Liver (tissue), 1 donor: ENCODE measurements around the gene KCNQ5.

ENCODE experiments used
- TAF1 ChIP-seq: conservative IDR thresholded peaks from 2 replicates; pipeline ENCODE4 v1.6.1; 2016; ENCODE audit warnings: antibody characterized with exemption, mild to moderate bottlenecking
- TF ChIP-seq, protein P1 (sequence below): IDR thresholded peaks from 2 replicates; pipeline ENCODE4 v1.6.1; 2016; ENCODE audit warnings: antibody characterized with exemption
- donor health status: healthy.

DNA sequence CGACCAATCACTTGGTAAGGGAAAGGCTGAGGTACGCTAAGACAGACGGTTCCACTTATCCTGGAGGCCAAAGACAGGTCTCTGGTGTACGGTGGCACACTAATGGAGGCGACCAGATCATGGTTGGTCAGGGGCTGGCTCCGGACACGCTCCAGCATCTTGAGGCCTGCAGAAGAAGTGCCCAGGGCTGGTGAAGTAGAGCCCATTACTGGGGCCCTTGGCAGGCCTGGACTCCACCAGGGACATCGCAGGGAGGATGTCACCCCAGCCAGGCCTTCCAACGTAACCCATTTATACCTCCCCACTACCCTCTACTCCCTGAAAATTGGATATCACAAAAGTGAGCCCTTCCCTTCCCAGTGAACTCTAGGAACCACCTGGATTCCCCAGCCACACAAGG lies 587.3 kb downstream of the KCNQ5 start:
- no peak for TF ChIP-seq TAF1
- TF ChIP-seq, protein P1, sequence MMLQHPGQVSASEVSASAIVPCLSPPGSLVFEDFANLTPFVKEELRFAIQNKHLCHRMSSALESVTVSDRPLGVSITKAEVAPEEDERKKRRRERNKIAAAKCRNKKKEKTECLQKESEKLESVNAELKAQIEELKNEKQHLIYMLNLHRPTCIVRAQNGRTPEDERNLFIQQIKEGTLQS = no peak
